ENCODE measurements around the gene ANKRD6. TPM values are rescaled to one million over a fixed set of nuclear protein-coding genes. Genes with fewer than 3 reads are reported as not detected.
"Not testable (repeated sequence)": the region's sequence is repeated elsewhere in the genome, so short reads cannot be mapped to it uniquely, and the experiment has no call there.

The ANKRD6 gene
- total RNA-seq, 1 experiment from 2014 or later, result 5.6 TPM

- Histone ChIP-seq H2BK15ac (ENCODE audit: low read depth, low read length) (no peak overlapping the region), H3K27ac (ENCODE audit: insufficient read length, low read depth, low read length) (no peak overlapping the region), H3K18ac (ENCODE audit: insufficient read length, low read depth, low read length) (no peak overlapping the region), H3K4ac (ENCODE audit: low read depth, low read length) (no peak overlapping the region), H4K20me1 (ENCODE audit: control insufficient read depth, insufficient read depth, insufficient read length) (no peaks in the 10 kb centered on the region), H3K27me3 (ENCODE audit: insufficient read depth, low read length) (no peaks in the 10 kb centered on the region), H4K8ac (replicated peaks; ENCODE audit: insufficient read length, low read depth, low read length) (no peak overlapping the region), H3K79me2 (ENCODE audit: insufficient read depth, low read length) (no peaks in the 10 kb centered on the region), H2BK120ac (ENCODE audit: low read depth, low read length, poor library complexity, severe bottlenecking) (no peak overlapping the region), H3K23ac (ENCODE audit: insufficient read length, low read depth, low read length) (no peak overlapping the region), H2AFZ (ENCODE audit: low read length) (no peak overlapping the region), H3K14ac (ENCODE audit: insufficient read depth, low read length) (no peak overlapping the region), H3K79me1 (ENCODE audit: insufficient read depth, low read depth, low read length, poor library complexity, severe bottlenecking) (no peaks in the 10 kb centered on the region), H2BK5ac (ENCODE audit: insufficient read length, low read length) (no peak overlapping the region), H3K4me1 (ENCODE audit: insufficient read depth, low read length) (no peaks in the 10 kb centered on the region), H2BK12ac (ENCODE audit: insufficient read length, low read depth, low read length) (no peak overlapping the region), H3K23me2 (ENCODE audit: insufficient read length, low read depth, low read length, poor library complexity, severe bottlenecking) (no peaks in the 10 kb centered on the region), H4K91ac (ENCODE audit: insufficient read length, low read depth, low read length) (no peak overlapping the region), H4K5ac (ENCODE audit: insufficient read length, low read depth, low read length) (no peak overlapping the region), H3K9ac (ENCODE audit: extremely low read depth, insufficient read length, low read length) (no peak overlapping the region), H2BK20ac (ENCODE audit: low read depth, low read length, poor library complexity, severe bottlenecking) (no peak overlapping the region), H3T11ph (ENCODE audit: low read length) (no peak overlapping the region), H2AK5ac (ENCODE audit: insufficient read length, low read length) (no peak overlapping the region), H3K56ac (ENCODE audit: insufficient read length, low read depth, low read length) (no peak overlapping the region), H3K4me2 (ENCODE audit: insufficient read depth, insufficient read length, low read length) (no peak overlapping the region), H3K9me3 (ENCODE audit: control insufficient read depth, low read depth, low read length) (no peaks in the 10 kb centered on the region)
- Mint-ChIP-seq H3K27me3 (ENCODE audit: low read depth) (no peaks in the 10 kb centered on the region; the same call in 1 of the 2 replicates), H3K27ac (no peak overlapping the region), H3K9me3 (no peaks in the 10 kb centered on the region; a peak in 1 of 5 replicates), H3K4me3 (no peak overlapping the region), H3K4me1 (no peaks in the 10 kb centered on the region), H3K36me3 (ENCODE audit: insufficient read depth in 1 of 3, low read depth in 3 of 3) (no peaks in the 10 kb centered on the region; a peak in 1 of 7 replicates)
- no CpG with 5 or more reads among the region's 1 CpG for WGBS (ENCODE audit: extremely low coverage, insufficient read length, low lambda C conversion rate)
- TF ChIP-seq CTCF (conservative IDR thresholded peaks at IDR 0.05), result no peak
- DNase-seq, result no peak
Observed at GRCh38 chr6:89393659-89394058, 39.3 kb upstream of the ANKRD6 start.

- not testable (repeated sequence) for H3K4me1 Mint-ChIP-seq; H3K23ac ChIP-seq (ENCODE audit: insufficient read length, low read depth, low read length); H2BK20ac ChIP-seq (ENCODE audit: low read depth, low read length, poor library complexity, severe bottlenecking); H3K4me1 ChIP-seq (ENCODE audit: insufficient read depth, low read length); H3K27me3 Mint-ChIP-seq (ENCODE audit: low read depth); H2BK120ac ChIP-seq (ENCODE audit: low read depth, low read length, poor library complexity, severe bottlenecking); H3K27ac ChIP-seq (ENCODE audit: insufficient read length, low read depth, low read length); H3K9me3 Mint-ChIP-seq; H3K56ac ChIP-seq (ENCODE audit: insufficient read length, low read depth, low read length); H2BK12ac ChIP-seq (ENCODE audit: insufficient read length, low read depth, low read length); H3K14ac ChIP-seq (ENCODE audit: insufficient read depth, low read length); H3K27ac Mint-ChIP-seq; DNase-seq; H4K91ac ChIP-seq (ENCODE audit: insufficient read length, low read depth, low read length); H3K36me3 Mint-ChIP-seq (ENCODE audit: insufficient read depth in 1 of 3, low read depth in 3 of 3); H3K4ac ChIP-seq (ENCODE audit: low read depth, low read length); H4K8ac ChIP-seq (replicated peaks; ENCODE audit: insufficient read length, low read depth, low read length); H2BK5ac ChIP-seq (ENCODE audit: insufficient read length, low read length); H3K23me2 ChIP-seq (ENCODE audit: insufficient read length, low read depth, low read length, poor library complexity, severe bottlenecking); H3K9ac ChIP-seq (ENCODE audit: extremely low read depth, insufficient read length, low read length); H3K79me2 ChIP-seq (ENCODE audit: insufficient read depth, low read length); H2AFZ ChIP-seq (ENCODE audit: low read length); H4K20me1 ChIP-seq (ENCODE audit: control insufficient read depth, insufficient read depth, insufficient read length); H3K4me2 ChIP-seq (ENCODE audit: insufficient read depth, insufficient read length, low read length); H2BK15ac ChIP-seq (ENCODE audit: low read depth, low read length); H4K5ac ChIP-seq (ENCODE audit: insufficient read length, low read depth, low read length); H2AK5ac ChIP-seq (ENCODE audit: insufficient read length, low read length); H3K18ac ChIP-seq (ENCODE audit: insufficient read length, low read depth, low read length); H3T11ph ChIP-seq (ENCODE audit: low read length); H3K27me3 ChIP-seq (ENCODE audit: insufficient read depth, low read length); H3K9me3 ChIP-seq (ENCODE audit: control insufficient read depth, low read depth, low read length); H3K79me1 ChIP-seq (ENCODE audit: insufficient read depth, low read depth, low read length, poor library complexity, severe bottlenecking); H3K4me3 Mint-ChIP-seq
- WGBS (ENCODE audit: extremely low coverage, insufficient read length, low lambda C conversion rate), result 100% methylated on average over 1 of the region's 4 CpGs
Observed at GRCh38 chr6:89397884-89398283, 35.1 kb upstream of the ANKRD6 start.
